IMR-90 (cell line): ENCODE data around the gene SPATA31A3. TPM values are rescaled to one million over a fixed set of nuclear protein-coding genes. Genes with fewer than 3 reads are reported as not detected.

Source experiments
- microRNA-seq, 2 experiments: library from miRNA; stranded (forward) in 1 of 2; unstranded in 1 of 2; fragments of 10-50 nt in 1 of 2; fragments of <30 nt in 1 of 2; gene quantifications in 1 of 2; microRNA quantifications in 1 of 2; one replicate each; pipeline versions ENCODE3 to v1.1.0; 2013 to 2020; ENCODE audit not compliant: insufficient read depth in 1 of 2, insufficient read length in 1 of 2, unreplicated experiment in 1 of 2
- polyA plus RNA-seq, 3 experiments: library from polyadenylated mRNA; depleted of rRNA; stranded (reverse); fragments of >200 nt; gene quantifications; 2 replicates each; pipeline ENCODE4 v1.2.3, GENCODE V29; 2012; ENCODE audit warnings: low replicate concordance in 1 of 3
- small RNA-seq, 5 experiments: library from RNA; depleted of rRNA; stranded (forward); fragments of <200 nt; gene quantifications; one replicate each; pipeline ENCODE3, GENCODE V24; 2012
- total RNA-seq: library from RNA; depleted of rRNA; stranded (reverse); fragments of >200 nt; gene quantifications from 2 replicates; pipeline ENCODE4 v1.2.3, GENCODE V29; 2012; rRNA removed

SPATA31A3 gene
- total and polyA plus RNA-seq, 2 of the 4 experiments (the other 2 are of a cell fraction): not detected

Small RNA genes within 50 kb of the gene (microRNA-seq; reads per million reads assigned to microRNA genes)
- gene AL353770.1 (ENCODE audit: insufficient read depth, insufficient read length): not detected
- not detected for gene AL353770.2 (ENCODE audit: insufficient read depth, insufficient read length)

Small RNA genes within 50 kb of the gene (small RNA-seq; reads per million reads assigned to genes)
- 0 reads per million in 5 experiments for gene AL353770.1
- 0 reads per million in 5 experiments for gene AL353770.2

Other genes with a start within 250 kb of the SPATA31A3 start
- gene ZNF658, start 91.8 kb downstream of the SPATA31A3 start, total RNA-seq: 5.8 and 6.3 TPM in 2 replicates
- gene ZNF658, start 91.8 kb downstream of the SPATA31A3 start, polyA plus RNA-seq (2012; rRNA removed): 1.0 and 1.1 TPM in 2 replicates